Measurements from ENCODE around the gene SERPINE1.

The SERPINE1 gene

DNA sequence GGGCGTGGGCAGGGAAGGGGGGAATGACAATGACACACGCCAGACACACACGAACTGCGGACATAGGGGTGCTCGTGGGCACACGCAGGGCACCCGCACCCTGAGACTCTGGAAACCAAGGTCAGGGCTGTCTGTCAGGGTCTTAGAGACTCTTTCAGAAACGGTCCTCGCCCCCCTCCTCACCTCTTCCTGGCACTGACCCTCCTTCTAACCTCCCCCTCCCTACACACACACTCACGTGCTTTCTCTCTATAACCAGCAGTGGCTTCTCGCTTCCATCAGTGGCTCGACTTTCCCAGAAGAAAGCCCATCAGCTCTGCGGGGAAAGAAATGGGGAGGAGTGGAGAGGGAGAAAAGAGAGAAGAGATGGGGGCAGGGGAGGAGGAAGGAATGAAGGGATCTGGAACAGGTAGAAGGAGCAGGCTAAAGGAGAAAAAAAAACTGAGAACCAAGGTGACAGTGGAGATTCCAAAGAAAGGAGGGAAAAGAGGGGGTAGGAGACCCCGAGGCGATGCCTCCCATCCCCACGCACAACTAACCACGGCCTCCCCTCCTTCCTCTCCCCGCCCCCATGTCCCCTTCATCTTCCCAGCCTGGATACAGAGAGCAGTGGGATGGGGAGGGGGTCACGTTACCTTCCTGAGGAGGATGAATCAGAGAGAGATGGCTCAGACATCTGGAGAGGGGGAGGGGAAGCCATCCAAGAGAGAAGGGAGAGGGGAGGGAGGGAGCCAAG is 40.2 kb downstream of the SERPINE1 start:
- DNase-seq (ENCODE audit: low spot score) = peak; percentile 79
- FAIRE-seq = peak; percentile 97

GRCh38 chr7:101167645-101168411 is 40.9 kb downstream of the SERPINE1 start:
- no peak for DNase-seq (ENCODE audit: low spot score)
- FAIRE-seq = peak; percentile 92

DNA sequence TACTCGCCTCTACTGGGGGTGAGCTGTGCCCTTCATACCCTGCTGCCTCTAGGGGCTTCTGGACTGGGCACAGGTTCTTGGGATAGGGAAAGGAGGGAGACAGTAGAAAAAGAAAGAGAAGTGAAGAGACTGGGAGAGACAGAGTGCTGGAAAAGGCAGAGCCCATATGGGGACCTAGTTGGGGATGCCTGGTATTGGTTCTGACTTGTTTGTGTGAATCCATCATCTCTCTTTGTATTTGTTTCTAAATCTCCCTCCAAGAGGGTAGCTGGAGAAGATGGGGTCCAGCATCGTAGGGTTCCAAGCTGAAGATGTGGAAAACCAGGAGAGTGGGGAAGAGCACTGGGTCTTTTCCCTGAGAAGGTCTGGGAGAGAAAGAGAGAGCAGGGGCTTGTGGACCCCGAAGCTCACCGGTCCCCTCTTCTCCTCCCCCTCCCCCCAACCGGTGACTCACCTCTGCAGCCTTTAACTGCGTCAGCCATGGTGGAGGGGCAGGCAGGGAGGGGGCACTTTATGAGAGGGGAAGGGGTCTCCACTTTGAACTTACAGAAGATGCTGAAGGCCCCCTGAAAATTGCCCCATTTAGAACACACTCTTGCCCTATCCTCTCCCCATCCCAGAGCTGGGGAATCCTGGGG is 41.6 kb downstream of the SERPINE1 start:
- DNase-seq (ENCODE audit: low spot score) (no peak), FAIRE-seq (peak; percentile 70)

GRCh38 chr7:101169110-101169837 is 42.4 kb downstream of the SERPINE1 start:
- no peak for FAIRE-seq
- DNase-seq (ENCODE audit: low spot score) = no peak

- peak; percentile 97 for FAIRE-seq
- DNase-seq (ENCODE audit: low spot score) = peak; percentile 87
These were observed 43.1 kb downstream of the SERPINE1 start for GRCh38 chr7:101169838-101170551.

DNA sequence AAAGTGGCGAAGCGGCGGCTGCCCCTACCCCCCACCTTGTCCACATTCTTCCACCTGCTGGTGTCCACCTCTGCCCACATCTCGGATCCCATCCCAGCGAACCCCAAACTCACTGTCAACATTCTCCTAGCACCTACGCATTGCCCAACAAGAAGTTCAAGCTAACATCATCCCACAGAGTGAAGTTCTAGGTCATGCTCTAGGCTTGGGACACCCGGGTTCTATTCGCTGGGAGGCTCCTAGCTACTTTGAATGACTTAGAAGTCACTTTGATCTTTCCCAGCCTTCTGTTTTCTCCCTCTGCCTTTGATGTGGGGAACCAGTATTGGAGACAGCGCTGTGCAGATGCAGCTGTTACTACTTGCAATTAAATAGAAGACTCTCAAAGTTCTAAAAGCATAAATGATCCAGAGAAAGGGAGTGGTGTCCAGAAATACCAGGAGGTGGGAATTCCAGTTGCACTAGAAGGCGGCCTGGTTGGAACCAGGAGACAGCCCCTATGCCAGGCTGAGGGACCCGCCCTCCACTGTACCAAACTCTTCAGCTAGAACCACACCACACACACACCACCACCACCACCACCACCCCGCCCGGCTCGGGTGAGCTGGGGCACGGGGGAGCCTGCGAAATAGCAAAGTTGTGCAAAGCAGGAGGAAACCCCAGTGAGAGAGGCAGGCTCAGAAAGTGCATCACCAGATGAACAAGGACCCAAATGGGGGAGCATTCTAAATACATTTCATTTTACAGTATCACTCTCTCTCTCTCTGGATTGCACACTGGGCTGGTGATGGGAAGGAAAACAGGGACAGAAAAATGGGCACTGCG is 43.9 kb downstream of the SERPINE1 start:
- DNase-seq (ENCODE audit: low spot score) (no peak), FAIRE-seq (peak; percentile 20)

DNA sequence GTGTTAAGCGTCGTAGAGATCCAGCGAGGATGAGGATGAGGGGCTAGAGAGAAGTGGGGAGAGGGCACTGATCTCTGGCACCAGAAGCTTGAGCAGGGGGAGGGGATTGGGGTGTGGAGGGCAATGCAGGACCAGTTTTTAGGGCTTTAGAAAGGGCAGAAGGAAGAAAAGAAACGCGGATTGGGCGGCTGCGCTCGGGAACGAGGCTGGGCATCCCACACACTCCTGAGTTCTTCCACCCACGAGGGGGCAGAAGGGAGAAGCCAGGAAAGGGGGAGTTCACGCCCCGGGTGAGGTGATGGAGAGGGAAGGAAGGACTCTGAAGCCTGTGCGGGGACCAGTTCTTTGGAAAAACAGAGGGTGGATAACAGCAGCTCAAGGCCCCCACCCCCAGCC is 44.5 kb downstream of the SERPINE1 start:
- no peak for DNase-seq (ENCODE audit: low spot score)
- no peak for FAIRE-seq

- DNase-seq (ENCODE audit: low spot score) (no peak), FAIRE-seq (peak; percentile 58)
These were observed 45.3 kb downstream of the SERPINE1 start for GRCh38 chr7:101172005-101172853.

DNA sequence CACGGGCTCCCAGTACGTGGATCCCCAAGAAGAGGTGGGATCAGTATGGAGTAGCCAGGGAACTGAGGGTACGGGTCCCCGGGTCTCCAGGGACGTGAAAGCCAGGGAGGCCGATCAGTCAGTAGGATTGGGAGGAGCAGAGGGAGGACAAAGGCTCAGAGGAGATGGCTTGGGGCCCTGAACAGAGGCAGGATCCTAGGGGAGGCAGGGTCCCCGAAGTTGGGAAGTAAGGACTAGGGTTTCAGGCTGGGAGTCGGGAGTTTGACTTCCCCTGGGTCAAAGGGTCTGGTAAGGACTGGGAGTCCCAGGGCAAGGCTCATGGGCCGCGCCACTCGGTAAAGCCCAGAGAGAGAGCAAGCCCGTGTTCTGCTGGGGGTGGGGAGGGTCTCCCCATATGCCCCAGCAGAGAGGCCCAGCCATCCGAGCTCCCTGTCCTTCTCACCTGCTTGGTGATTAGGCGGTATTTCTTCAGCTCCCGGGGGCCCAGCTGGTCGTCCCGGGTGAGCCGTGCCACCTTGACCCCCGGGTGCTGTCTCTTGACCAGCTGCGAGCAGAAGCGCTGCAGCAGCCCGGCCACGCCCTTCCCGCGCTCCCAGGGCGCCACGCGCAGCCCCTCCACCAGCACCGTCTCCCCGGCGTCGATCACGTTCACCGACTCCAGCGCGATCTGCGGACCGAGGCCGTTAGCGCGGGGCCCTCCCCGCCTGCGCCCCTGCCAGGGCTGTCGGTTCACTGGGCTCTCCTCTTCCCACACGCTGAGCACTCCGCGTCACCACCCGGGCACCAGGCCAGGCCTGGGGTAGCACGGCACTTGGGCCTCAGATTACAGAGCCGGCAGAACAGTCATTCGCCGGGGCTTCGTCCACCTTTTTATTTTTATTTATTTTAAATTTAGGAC is 46.2 kb downstream of the SERPINE1 start:
- DNase-seq (ENCODE audit: low spot score) = peak; percentile 94

DNA sequence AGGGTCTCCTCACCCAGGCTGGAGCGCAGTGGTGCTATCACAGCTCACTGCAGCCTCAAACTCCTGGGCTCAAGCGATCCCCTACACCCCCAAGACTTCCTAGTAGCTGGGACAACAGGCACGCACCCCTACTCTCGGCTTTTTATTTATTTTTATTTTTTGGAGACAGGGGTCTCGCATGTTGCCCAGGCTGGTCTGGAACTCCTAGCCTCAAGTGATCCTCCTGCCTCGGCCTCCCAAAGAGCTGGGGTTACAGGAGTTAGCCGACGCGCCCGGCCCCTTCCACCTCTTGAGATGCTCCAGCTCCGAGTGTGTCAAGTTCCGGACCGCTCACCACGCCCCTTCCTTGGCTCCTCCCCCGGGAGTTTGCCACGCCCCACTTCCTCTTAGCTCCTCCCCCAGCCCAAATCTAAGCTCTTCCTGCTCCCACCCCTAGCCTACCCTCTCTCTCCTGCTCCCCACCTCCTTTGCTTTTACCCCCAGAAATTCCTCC is 46.9 kb downstream of the SERPINE1 start:
- DNase-seq (ENCODE audit: low spot score) (peak; percentile 93), FAIRE-seq (peak; percentile 96)

More for the DNA sequence above, 46.2 kb downstream of the SERPINE1 start:
- FAIRE-seq = peak; percentile 97

DNA sequence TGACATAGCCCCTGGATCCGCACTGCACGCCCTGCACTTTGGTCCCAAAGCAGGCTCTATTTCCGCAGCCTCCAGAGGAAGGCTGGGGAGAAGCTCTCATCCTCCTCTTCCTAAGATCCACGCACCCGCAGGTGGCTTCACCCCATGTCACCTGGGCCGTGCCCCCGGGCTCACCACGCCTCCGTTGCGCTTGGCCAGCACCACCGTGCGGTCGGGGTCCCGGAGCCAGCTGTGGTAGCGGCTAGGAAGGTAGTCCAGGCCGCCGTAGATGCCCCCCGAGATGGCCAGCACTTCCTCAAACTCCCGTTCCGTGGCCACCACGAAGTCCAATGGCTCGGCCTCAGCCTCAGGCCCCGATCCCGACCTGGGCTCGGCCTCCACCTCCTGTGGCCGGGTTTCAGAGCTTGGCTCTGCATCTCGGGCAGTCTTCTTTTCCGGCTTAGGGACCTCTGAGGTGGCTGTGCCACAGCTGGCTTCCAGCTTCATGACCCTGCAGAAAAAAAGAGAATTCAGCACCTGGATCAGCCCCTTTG is 47.5 kb downstream of the SERPINE1 start:
- FAIRE-seq (peak; percentile 13), DNase-seq (ENCODE audit: low spot score) (no peak)

DNA sequence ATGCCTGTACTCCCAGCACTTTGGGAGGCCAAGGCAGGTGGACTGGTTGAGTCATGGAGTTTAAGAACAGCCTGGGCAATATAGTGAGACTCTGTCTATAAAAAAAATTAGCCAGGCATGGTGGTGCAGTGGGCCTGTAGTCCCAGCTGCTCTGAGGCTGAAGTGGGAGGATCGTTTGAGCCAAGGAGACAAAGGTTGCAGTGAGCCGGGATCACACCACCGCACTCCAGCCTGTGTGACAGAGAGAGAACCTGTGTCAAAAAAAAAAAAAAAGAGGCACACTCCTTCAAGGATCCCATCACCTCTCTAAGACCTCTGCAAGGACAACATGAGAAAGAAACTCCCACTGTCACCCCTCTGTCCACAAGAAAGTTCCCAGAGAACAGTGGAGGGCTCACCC is 48.8 kb downstream of the SERPINE1 start:
- FAIRE-seq (no peak), DNase-seq (ENCODE audit: low spot score) (no peak)

- FAIRE-seq (peak; percentile 13), DNase-seq (ENCODE audit: low spot score) (no peak)
These were observed 50.7 kb downstream of the SERPINE1 start for GRCh38 chr7:101177644-101178043.

DNA sequence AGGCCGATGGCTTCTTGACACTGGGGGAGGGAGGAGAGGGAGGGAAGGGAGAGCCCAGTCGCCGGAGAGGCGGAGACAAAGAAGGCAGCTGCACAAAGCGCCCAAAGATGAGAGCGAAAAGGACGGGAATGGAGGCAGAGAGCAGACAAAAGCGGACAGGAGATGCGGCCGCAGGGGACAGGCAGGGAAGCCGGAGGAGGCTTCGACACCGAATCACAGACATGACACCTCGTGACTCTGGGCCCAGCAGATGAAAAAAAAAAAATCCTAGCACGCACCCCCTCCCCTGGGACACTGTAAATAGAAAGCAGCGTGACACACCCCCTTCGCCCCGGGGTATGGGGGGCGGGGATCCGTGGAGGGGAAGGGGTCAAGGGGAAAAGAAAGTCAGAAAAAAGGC is 52.2 kb downstream of the SERPINE1 start:
- DNase-seq (ENCODE audit: low spot score) = no peak
- no peak for FAIRE-seq

- DNase-seq (ENCODE audit: low spot score) (no peak), FAIRE-seq (no peak)
These were observed 52.8 kb downstream of the SERPINE1 start for GRCh38 chr7:101179713-101180112.

- DNase-seq (ENCODE audit: low spot score) (no peak), FAIRE-seq (no peak)
These were observed 53.3 kb downstream of the SERPINE1 start, which contains the start of gene NAT16 for GRCh38 chr7:101180130-101180755. Gene NAT16, minus strand, starts transcription at chr7:101180293. Its CDS starts 5,486 bp downstream, at chr7:101174807.

- DNase-seq (ENCODE audit: low spot score) = peak; percentile 83
- peak; percentile 79 for FAIRE-seq
These were observed 58.4 kb downstream of the SERPINE1 start for GRCh38 chr7:101185258-101185839.

All from urothelium cell line (cell line).